ENCODE measurements around the gene GASK1A. TPM values are rescaled to one million over a fixed set of nuclear protein-coding genes. Genes with fewer than 3 reads are reported as not detected.

Gene GASK1A
- total and polyA plus RNA-seq, 2 donors (not counting 3 experiments of a cell fraction or from before 2014, with no cell fraction given): 0.04 TPM; not detected in 1

DNA sequence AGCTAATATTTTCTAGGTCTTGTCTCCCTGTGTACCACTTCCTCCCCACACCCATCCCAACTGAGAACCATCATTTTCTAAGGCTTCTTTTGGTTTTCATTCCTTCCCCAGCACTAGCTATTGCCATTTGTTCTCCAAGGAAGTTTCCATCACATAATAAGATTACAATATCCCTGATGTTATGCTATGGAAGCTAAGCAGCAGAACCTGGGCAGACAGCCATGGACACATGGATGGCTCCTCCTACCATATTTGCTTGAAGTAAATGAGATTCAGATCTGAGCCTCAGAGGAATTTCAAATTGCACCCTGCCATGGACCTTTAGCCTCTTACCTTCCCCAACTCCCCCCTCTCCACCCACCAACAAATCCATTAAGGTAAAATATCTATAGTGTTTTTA is 31.5 kb downstream of the GASK1A start:
- Histone ChIP-seq H3K9me3 (replicated peaks; ENCODE audit: control insufficient read depth, insufficient read depth, low read length) (no peaks in the 10 kb centered on the region), H3K27me3 (ENCODE audit: control insufficient read depth in 2 of 2, insufficient read depth in 2 of 2, low read length in 2 of 2) (peaks cover 0 to 2% of the 10 kb centered on the region in 2 experiments), H3K79me2 (ENCODE audit: control insufficient read depth, insufficient read depth, low read length) (no peaks in the 10 kb centered on the region), H3K4me1 (ENCODE audit: control insufficient read depth, extremely low read depth, insufficient read depth, low read length) (no peaks in the 10 kb centered on the region), H3K9ac (replicated peaks; ENCODE audit: extremely low read depth, insufficient read depth, low read length) (no peak overlapping the region), H2AFZ (ENCODE audit: low read depth, low read length) (no peak overlapping the region), H4K20me1 (replicated peaks; ENCODE audit: control insufficient read depth, extremely low read depth, insufficient read depth, low read length) (no peaks in the 10 kb centered on the region), H3K27ac (ENCODE audit: insufficient read depth, low read depth, low read length) (no peak overlapping the region), H3K9me1 (replicated peaks; ENCODE audit: control insufficient read depth, extremely low read depth, insufficient read depth, low read length) (no peaks in the 10 kb centered on the region), H3K4me3 (replicated peaks in 1 of 3; ENCODE audit: insufficient read depth in 1 of 3, low read depth in 1 of 3, low read length in 3 of 3) (no peak overlapping the region), H3K36me3 (ENCODE audit: control insufficient read depth in 2 of 2, extremely low read depth in 1 of 2, insufficient read depth in 2 of 2, low read length in 2 of 2) (no peaks in the 10 kb centered on the region), H3K4me2 (ENCODE audit: insufficient read depth, low read length) (no peak overlapping the region)
- DNase-seq (ENCODE audit: low read depth, low spot score) (no peak), FAIRE-seq (no peak)
- ChIA-PET CTCF (no interaction called here), POLR2A (no interaction called here)
- intact Hi-C loops (cut with micrococcal nuclease): no loop called here
- dilution Hi-C loops (cut with MboI; ENCODE audit: extremely low pct_ligation_motif_present, low sequenced_read_pairs): no loop called here
- no peak for TF ChIP-seq POLR2A (IDR thresholded peaks at IDR 0.05; ENCODE audit: low read depth, low read length)
- TF ChIP-seq MYC (IDR thresholded peaks at IDR 0.05; ENCODE audit: low read depth, low read length): no peak
- TF ChIP-seq GATA2 (IDR thresholded peaks at IDR 0.05; ENCODE audit: insufficient read depth, insufficient read length, low read depth, low read length): no peak
- no peak for TF ChIP-seq JUN (IDR thresholded peaks at IDR 0.05; ENCODE audit: borderline replicate concordance, insufficient read depth, insufficient read length, low read depth)
- TF ChIP-seq EZH2 (IDR thresholded peaks at IDR 0.05; ENCODE audit: borderline replicate concordance, low read depth, low read length, severe bottlenecking): no peak
- no peak for TF ChIP-seq FOS (IDR thresholded peaks at IDR 0.05; ENCODE audit: borderline replicate concordance, insufficient read depth, low read length)
- no peak for TF ChIP-seq POLR2AphosphoS5 (IDR thresholded peaks at IDR 0.05; ENCODE audit: insufficient read depth, low read depth, low read length)
- no peak for TF ChIP-seq CTCF (IDR thresholded peaks at IDR 0.05; ENCODE audit: extremely low read depth in 1 of 2, insufficient read depth in 1 of 2, low read depth in 1 of 2, low read length in 2 of 2)
- TF ChIP-seq MAX (IDR thresholded peaks at IDR 0.05; ENCODE audit: insufficient read depth, insufficient read length): no peak
- BruUV-seq (replicated peaks): no TSS peak

Measured in endothelial cell of umbilical vein (primary cell).